NCI-H1092 treated with DMSO at 0.1 percent for 48 hours (cell line): ENCODE data around the gene PXDN.

Experiments used
- DNase-seq: peaks from one replicate; lab custom pipeline; 2025; lab: John Stamatoyannopoulos, UW

The PXDN gene

DNA sequence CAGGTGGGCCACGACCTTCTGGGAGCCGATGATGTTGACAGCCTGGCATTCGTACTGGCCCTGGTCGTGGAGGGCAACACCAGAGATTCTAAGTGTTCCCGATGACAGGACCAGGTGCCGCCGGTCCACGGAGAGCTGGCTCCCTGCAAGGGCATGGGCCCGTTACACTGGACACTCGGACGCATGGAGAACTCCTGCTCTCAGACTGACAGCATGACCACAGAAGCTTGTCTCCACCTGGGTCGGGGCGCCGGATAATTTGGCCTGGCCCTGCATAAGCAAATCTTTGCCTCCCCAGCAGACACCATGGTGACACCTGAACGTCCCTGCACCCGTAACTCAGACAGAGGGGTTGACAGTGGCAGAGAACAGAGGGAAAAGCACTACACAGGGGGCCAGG lies 80.7 kb downstream of the PXDN start:
- no peak for DNase-seq

DNA sequence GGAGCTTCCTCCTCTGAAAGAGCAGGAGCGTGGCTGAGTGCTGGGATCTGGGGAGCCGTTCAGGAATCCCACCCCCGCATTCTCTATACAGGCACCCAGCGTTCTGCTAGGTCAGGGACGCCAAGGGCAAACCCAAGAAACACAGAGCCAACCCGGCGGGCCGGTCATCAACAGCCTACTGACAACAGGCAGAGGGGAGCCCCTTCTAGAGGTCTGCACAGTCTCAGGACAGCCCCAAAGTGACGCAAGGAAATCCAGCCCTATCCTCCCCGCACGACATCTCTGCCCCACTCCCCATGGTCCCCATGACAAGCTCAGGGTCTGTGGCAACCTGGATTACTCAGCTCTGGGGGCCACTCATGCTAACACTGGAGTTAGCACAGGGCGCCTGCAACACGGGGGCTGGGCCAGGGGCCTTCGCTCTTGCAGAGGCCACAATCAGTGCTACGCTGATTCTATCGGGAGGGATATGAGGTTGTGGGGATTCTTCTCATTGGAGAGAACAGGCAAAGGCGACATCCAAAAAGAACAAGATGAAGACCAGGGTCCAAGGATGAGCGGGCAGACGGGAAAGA lies 81.6 kb downstream of the PXDN start:
- DNase-seq: no peak

DNA sequence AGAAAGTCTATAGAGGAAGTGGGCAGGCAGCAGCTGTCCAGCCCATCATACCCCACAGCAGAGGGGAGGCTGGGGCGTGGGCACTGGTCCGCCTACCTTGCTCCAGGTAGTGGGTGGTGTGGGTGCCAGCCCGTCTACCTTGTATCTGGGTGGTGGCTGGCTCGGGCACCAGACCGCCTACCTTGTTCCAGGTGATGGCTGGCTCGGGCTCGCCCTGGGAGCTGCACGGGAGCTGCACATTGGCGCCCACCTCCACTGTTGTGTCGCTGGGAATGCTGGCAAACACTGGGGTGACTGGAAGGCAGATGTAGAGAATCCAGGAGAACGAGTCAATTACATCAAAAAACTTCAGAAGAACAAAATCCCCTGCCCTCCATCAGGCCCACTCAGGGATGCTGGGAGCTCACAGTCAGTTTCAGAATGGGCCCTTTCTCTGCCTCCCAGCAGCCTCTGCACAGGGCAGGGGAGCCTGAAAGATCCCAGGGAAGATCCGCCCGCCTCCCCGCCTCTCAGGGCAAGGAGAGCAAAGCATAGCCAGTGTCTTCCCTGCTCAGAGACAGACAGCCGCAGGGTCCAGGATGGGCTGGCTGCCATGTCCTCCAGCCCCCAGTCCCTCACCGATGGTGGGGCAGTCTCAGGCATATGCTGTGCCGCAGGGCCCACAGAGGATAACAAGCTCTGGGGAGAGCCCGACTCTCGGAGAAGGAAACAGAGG lies 82.3 kb downstream of the PXDN start:
- DNase-seq: no peak

DNA sequence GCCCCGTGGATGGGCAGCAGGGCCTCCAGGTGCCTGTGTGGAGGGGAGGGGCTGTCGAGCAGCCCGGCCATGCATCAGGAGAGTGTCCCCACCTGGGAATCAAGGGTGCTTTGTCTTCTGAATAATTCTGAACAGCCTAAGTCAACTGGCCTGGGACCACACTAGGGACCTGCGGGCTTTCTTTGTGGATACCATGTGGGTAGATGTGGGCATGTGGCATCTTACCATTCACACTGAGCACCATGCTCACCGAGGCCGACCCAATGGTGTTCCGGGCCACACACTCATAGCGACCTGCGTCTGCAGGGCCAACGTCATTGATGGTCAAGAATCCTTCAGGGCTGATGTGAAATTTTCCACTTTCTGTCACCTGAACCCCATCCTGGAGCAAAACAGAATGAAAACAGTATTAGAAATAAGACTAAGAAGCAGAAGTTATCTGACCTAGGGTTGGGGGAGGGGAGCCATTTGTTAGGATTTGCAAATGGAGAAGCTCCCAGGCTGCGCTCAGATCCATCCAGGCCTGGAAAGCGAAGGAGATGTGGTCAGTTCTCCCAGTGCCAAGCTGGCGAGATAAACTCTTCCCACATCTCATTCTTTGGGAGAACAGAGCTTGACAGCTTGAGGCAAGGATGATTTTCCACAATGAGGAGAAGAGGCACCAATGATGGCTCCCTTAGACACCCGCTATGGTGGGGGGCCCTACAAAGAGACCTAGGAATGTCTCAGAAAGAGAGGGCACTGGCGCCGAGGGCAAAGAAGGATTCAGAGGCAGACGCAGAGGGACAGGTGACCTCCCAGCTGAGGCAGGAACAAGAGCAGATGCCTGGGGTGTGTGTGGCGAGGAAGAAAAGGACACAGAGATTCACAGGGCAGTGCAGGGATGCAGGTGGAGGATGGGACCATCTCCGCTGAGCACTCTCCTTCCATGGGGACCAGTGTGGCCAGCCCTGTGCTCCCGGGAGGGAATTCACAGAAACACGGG lies 83.4 kb downstream of the PXDN start:
- no peak for DNase-seq

DNA sequence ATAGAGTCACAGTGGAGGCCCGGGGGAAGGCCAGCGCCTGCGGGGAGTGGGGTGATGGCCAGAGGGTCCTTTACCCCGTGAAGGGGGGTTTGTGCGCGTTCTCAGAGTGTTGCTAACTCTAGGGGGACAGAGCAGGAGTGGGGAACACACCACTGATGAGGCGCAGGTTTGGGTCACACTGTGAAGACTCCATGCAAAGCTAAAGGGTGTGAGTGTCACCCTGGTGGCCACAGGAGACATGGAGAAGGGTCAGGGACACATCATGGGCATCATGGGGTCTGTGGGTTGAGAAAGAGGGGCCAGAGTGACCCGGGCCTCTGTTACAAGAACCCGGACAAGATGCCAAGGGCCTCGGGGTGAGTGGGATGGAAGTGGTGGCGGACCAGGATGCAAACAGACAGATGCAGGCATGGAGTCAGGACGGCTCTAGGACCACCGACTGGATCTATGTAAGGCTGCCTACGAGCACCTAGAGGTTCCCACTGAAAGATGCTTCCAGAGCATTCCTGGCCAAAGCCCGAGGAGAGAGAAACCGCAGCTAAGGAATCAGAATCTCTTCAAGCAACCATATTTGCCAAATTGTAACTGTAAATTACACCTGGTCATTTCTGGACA lies 84.3 kb downstream of the PXDN start:
- no peak for DNase-seq

DNA sequence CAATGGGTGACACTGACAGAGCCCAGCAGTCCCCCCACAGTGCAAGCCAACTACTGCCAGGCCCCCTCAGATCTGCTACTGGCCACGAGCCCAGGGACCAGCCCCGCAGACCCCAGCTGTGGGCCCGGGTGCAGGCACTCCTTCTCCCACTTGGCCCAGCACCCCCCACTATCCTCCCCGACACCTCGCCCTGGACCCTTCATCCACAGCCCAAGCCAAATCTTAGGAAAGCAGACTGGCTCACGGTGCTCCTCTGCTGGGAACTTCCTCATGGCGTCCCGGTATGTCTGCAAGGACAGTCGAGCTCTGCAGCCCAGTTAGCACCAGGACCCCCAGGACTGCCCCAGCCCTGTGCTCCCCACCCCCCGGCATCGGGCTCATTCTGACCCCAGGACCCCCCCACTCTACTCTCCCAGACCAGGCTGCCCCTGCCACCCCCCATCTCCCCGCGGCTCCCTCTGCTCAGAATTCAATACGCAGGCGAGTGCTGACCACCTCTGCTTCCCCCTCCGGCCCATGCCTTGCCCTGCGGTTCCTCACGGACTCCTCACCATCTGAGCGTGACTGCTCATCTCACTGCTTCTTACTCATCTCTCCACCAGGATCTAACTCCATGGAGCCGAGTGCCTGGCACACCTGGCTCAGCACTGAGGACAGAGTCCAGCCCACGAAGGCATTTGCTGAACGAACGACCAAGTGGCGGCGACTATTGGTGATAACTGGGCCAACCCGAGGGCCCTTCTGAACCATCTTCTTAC lies 85.7 kb downstream of the PXDN start:
- DNase-seq: no peak

DNA sequence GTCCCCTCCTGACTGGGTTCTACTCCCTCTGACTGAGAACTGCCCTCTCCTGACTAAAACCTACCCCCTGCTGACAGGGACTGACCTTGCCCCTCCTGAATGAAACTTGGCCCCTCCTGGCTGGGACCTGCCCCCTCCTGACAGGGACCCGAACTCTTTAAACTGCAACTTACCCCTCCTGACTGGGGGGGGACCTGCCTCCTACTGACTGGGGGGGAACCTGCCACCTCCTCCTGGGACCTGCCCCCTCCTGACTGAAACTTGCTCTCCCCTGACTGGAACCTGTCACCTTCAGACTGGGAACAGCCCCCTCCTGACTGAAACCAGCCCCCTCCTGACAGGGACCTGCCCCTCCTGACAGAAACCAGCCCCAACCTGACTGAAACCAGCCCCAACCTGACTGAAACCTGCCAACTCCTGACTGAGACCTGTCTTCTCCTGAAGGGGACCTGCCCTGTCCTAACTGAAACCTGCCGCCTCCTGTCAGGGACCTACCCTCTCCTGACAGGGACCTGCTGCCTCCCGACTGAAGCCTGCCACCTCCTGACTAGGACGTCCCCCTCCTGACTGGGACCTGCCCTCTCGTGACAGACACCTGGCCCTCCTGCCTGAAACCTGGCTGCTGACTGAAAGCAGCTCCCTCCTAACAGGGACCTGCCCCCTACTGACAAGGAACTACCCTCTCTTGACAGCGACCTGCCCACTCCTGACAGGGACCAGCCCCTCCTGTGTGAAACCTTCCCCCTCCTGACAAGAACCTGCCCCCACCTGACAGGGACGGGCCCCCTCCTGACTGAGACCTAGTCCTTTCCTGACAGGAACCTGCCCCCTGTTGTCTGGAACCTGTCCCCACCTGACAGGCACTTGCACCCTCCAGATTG lies 87.1 kb downstream of the PXDN start:
- no peak for DNase-seq

DNA sequence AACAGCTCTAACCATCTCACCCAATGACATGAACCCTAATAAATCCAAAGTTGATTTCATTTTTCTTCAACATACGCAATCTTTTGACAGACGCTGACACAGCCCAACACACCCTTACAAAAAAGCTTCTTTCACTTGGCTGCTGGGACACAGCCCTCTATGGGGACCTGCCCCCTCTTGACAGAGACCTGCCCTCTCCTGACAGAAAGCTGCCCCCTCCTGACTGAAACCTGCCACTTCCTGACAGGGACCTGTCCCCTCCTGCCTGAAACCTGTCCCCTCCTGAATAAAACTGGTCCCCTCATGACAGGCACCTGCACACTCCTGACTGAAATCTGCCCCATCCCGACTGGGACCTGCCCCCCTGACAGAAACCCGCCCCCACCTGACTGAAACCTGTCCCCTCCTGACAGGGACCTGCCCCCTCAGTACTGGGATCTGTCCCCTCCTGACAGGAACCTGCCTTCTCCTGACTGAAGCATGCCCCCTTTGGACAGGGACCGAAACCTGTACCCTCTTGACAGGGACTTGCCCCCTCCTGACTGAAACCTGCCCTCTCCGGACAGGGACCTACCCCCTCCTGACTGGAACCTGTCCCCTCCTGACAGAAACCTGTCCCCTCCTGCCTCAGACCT lies 87.9 kb downstream of the PXDN start:
- no peak for DNase-seq

DNA sequence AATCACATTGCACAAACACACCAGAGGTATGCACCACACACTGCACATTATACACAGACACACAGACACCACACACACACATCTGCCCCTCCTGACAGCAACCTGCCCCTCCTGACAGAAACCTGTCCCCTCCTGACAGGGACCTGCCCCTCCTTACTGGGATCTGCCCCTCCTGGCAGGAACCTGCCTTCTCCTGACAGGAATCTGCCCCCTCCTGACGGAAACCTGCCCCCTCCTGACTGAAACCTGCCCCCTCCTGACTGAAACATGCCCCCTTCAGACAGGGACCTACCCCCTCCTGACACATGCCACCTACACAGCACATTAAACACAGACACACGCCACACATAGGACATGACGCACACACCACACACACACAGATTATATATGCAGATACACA lies 88.9 kb downstream of the PXDN start:
- no peak for DNase-seq

DNA sequence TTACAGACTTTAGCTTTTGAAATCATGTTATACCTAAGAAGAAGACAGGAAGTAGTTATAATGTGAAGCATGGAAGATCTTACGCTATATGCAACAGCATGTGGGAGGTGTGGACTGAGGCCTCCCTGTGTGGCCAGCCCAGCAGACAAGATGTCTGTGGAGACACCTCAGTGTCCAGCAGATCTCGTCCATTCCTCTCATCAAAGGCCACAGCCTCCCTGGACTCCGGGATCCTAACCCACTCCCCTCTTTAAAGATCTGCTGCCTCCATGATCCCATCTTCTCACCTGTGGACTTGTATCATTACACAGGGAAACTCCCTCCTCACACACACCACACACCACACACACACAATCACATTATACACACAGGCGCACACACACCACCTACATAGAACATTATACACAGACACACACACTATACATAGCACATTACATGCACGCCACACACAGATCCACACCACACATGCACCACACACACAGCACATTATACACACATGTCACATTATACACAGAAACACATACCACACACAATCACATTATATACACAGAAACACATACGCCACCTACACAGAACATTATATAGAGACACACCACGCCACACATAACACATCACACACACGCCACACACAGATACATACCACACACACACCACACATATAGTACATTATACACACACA lies 89.5 kb downstream of the PXDN start:
- no peak for DNase-seq

DNA sequence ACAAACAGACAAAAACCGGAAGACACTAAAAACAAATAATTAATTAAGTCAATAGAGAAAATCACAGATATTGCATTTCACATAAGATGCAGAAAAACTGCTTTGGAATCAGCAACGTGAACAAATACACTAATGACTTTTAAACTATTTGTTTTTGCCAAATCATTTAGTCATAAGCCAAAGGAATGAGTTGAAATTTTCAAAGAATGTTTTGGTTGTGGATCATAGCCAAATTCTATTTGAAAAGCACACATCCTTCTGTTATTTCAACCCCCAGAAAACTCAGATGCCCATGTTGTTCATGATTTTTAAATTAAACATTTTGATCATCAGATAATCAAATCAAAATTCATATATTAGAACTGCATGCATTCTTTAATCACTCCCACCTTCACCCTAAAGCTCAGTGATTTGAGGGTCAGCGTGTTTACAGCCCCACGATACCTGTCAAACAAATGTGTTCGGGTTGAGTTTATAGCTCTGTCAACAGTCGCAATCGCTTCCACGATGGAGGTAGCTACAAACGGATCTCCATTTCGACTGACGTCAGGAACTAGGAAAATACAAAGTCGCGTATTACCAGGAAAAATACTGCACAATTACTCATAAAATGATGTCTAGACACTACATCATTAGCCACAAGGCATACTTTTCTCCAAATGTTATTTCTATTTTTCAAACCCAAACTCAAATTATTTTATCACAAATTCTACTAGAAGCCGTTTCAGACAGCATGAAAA lies 90.2 kb downstream of the PXDN start:
- no peak for DNase-seq

DNA sequence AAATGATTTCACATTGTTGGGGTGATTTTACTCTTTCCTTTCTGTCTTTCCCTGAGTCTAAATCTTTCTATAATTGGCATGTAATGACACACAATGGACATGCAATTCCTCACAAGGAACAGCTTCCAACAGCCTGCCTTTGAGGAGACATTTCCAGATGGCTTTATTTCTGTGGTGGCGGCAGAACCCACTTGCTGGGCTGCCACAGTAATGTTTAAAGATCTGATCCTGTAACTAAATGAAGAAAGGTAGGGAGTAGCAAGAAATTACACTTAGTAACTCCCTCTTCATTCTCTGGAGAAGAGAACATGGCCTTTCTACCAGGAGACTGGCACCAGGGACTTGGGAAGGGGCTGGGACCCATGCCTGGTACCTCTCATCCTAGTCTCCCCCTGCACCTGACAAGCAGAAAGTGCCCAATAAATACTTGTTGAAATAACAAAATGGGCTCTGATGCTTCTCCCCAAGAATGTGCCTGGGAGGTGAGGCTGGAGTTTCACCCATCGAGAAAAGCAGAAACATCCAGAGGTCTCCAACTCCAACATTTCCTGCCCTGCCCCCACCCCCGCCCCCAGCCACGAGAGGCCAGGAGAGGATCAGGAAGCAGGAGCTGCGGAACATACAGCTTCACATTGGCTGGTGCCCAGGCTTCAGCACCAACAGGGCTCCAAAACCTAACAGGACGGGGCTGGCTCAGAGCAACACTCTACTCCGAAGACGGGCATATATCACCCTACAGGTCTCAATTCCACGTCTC lies 92.1 kb downstream of the PXDN start:
- DNase-seq: no peak

DNA sequence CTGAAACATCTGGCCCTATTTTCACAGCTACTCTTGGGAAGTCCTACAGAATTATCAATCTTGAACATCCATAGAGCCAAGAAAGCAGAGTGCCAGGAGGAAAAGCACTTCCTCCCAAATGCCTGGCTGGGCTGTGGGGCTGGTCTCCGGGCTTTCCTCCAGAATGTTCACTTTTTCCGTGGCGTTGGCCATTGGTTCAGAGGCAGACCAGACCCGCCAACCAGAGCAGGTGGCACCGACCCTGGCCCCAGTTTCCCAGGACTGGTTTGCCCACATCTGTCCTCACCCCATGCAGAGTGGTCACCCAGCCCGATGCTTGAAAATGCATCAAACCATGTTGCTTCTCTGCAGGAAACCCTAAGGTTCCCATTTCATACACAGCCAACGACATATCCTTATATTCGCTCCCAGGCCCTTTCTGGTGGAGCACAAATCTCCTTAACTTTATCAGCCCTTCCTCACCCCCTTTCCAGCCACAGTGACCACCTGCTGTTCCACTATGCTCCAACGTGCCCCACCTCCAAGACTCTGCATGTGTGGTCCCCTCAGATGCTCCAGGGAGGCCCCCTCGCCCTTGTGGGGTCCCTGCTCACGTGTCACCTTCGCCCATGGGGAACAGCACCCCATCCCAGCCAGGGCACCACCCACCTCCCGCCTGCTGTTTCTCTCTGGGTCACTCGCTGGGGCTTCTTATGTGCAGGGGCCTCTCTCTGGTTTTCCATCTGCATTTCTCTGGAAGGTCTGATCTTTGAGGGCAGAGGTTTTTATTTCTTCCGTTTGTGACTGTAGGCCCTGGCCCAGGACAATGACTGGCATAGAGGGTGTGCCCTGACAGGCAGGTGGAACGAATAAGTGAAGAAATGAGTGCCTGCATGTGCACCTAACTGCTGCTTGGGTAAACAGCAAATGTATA lies 92.9 kb downstream of the PXDN start:
- DNase-seq: no peak

DNA sequence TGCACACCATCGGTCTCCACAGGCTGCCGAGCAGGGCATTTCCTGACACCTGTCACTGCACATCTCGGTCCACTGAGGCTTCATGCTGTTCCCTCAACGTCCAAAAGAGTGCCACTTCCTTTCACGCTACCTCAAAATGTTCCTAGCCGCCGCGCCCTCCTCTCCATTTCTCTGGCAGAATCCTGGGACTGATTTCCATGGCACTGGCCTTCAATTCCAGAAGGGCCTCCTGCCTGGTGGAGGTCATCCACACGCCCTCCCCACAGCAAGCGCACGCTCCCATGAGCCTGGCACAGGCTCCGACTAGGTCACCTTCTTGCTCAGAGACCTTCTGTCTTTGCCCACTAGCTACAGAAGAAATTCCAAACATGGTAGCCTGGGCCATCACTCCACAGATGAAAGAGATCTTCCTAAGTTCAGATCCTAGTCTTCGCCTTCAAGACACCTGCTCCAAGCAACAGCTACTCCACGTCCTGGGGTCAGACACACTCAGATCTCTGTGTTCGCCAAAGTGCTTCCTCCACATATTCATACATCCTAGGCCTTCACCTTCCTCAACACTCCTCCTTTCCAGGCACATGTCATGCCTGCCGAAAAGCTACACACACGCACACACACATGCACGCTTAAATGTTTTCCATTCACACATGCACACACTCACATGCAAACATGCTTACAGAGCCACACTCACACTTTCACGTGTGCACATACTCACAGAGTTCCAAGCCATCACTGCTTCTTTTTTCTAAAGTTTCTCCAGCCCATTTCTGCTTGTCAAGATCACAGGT lies 94.0 kb downstream of the PXDN start:
- DNase-seq: no peak

DNA sequence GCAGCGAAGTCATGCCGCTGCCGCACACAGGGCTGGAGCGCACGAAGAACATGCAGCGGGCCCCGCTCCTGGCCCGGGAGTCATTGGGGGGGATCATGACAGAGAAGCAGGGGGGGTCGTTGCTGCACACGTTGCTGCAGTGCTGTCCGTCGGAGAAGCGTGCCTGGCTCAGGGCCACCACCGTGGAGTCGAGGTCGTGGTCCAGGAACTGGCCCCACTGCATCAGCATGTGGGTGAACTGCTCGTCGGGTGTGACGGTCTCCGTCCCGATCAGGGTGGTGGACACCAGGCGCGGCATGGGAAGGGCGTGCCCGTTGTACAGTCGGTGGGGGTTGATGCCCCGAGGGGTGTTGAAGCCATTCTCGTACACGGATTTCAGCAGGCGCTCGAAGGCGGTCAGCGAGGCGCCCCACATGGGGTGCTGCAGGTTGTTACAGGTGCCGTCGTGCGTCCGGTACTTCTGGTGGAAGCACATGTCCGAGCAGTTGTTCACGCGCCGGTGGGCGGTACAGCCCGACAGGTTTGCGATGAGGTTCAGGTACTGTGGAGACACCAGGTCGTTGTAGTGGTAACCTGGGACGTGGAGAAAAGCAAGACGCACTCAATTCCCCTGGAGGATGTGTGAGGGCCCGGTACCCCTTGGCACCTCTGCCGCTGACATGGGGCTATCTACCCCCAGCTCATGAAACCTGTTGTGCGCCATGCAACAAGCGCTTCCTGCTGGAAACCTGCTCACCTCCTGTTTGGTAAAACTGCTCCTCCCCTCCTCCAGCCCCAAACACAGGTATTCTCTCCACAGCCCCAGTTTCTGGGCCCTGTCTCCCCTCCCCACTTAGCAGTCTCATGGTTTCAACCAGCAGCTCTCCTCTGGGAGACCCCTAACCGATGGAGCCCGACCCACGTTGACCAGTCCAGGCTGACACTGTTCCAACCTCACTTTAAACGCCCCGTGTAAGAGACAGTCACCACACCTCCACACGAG lies 94.9 kb downstream of the PXDN start:
- no peak for DNase-seq
